ENCODE data around the gene ANTXRL.
"Not testable (repeated sequence)": the region's sequence is repeated elsewhere in the genome, so short reads cannot be mapped to it uniquely, and the experiment has no call there.

ANTXRL gene

DNA sequence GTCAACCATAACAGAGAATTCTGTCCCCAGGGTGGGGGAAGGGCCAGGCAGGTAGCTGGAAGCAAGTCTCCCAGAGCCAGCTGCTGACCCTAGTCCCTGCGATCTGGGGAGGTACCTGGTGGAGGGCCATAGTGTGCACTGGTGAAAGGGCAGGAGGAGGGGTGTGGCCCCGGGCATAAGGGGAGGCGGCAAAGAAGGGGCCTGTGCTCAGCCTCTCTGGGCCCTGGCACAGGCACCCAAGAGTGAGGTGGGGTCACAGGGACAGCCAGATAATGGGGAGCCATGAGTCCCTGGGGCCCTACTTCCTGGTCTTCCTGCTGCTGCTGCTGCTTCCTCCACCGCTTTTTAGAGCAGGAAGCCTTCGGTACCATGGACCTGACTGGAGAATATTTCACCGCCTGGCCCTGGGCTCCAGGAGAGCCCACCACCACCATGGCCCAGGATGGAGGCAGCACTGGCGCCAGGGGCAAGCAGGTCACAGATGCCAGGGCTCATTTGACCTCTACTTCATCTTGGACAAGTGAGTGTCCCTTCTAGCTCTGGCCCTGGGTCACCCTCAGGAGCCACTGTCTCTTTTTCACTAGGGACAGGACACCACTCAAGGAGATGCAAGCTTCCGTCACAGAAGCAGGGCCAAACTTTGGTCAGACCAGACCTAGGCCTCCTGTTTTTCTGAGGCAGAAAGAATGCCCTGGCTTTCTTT is at the start of gene ANTXRL:
TSS of gene ANTXRL (plus strand) at position 7 of the 703 bp plus-strand sequence. CDS start at position 273, 266 bp downstream.
- no peak for DNase-seq (ENCODE audit: low spot score)

DNA sequence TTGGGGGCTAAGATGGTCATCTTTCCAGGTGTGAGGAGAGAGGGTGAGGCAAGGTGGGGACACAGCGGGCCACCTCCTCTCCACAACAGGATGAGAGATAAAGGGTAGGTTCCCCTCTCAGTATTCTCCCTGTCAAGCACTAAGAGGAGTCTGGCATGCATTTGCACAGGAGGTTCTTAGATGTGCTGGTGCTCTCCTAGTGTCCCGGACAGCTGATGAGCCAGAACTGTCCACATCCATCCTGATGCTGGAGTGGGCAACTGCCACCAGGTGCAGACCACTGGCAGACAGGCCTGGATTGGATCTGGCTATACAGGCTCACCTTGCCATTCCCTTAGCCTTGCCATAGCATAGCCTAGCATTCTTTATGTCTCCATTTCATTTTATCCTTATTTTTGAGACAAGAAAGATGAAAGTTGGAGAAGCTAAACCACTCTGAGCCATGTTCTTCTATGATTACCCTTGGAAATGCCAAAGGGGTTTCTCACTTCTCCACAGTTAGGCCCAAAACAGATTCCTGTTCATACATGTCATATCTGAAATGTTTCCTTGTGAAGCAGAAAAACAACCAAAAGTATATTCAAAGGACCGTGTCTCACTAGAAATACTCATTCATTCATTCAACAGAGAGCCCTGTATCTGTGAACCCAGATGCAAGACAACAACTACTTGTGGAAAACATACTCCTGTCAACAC is 48.8 kb upstream of the ANTXRL start:
- DNase-seq (ENCODE audit: low spot score), result no peak

- no peak for DNase-seq (ENCODE audit: low spot score)
Measured at GRCh38 chr10:46239247-46239646, 47.5 kb upstream of the ANTXRL start.

GRCh38 chr10:46239993-46240683 is 46.7 kb upstream of the ANTXRL start:
- DNase-seq (ENCODE audit: low spot score), result no peak

DNA sequence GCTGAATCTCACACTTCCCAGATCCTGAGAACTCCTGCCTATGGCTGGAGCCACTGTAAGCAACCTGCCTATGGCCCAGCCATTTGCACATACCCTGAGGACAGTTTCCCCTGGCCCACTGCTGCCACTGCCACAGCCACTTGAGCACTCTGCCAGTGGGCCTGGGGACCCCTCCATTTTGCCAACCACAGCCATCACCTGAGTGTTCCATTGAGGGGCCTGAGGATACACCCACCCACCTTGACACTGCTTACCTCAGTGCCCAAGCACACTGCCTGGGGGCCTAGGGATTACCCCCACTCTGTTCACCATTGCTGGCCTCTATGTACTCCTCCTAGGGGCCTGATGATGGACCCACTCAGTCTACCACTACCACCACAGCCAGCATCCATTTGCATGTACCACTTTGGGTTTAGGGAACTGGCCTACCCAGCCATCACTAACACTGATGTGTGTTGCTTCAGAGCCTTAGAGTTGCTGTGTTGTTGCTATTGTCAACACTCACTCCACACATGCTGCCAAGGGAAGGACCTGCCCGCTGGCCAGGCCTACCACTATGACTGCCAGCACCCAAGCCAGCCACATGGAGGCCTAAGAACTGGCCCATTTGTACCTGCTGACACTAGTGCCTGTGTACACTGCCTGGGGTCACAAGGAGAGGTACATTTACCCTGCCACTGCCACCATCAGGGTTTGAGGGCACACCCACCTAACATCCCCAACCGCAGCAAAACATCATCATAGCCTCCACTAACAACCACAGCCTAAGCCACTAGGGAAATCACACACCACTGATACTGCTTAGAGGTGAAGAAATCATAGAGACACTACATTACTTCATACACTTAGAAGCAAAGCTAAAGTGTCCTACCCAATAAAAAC is 45.9 kb upstream of the ANTXRL start:
- no peak for DNase-seq (ENCODE audit: low spot score)

GRCh38 chr10:46245381-46245900 is 41.4 kb upstream of the ANTXRL start:
- no peak for DNase-seq (ENCODE audit: low spot score)

- DNase-seq (ENCODE audit: low spot score), result not testable (repeated sequence)
Measured at GRCh38 chr10:46246400-46247180, 40.2 kb upstream of the ANTXRL start.

DNA sequence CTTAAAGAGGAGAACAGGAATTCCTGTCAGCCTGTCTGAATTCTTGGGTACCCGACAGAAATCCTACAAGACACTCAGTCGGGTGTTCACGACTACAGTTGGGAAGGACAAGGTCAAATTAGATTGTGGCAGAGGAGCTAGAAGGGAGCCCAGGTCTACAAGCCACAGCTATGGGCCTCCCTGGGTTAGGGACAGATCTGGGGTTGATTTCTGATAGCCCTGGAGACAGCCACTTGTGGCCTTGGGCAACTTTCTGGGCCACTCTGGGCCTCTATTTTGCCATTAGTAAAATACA is 39.7 kb upstream of the ANTXRL start:
- no peak for DNase-seq (ENCODE audit: low spot score)

DNA sequence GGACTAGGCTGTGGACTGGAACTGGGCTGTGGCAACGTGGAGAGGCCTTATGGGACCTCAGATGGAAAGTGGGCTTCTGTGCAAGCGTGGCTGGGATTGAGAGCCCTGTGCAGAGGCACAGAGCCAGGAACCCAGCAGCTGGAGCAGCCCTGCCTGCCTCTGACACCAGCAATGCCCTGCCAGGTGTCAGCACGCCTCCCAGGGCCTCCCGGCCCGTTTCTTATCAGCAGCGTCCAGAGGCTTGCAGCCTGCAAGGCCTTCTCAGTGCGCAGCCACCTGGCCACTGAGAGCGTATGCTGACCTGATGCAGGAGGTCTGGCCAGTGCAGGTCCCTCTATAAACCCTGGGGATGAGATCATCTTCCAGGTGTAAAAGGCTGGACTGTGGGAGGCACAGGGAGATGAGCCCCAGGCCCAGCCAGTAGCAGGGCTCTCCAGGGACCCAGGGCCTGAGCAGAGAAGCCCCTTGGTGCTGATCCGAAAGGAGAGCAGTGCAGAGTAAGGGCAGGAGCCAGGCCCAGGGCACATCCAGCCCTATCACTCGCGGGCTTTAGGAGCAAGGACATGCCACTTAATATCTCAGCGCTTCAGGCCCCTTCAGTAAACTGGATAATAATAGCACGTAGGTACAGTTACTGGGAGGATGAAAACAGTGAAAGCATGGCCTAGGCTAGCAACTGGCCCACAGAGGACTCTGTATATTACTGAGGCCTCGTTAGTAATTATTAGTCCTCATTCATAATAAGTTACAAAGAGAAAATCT is 38.8 kb upstream of the ANTXRL start:
- DNase-seq (ENCODE audit: low spot score), result no peak

GRCh38 chr10:46248651-46249146 is 38.1 kb upstream of the ANTXRL start:
- DNase-seq (ENCODE audit: low spot score), result no peak

DNA sequence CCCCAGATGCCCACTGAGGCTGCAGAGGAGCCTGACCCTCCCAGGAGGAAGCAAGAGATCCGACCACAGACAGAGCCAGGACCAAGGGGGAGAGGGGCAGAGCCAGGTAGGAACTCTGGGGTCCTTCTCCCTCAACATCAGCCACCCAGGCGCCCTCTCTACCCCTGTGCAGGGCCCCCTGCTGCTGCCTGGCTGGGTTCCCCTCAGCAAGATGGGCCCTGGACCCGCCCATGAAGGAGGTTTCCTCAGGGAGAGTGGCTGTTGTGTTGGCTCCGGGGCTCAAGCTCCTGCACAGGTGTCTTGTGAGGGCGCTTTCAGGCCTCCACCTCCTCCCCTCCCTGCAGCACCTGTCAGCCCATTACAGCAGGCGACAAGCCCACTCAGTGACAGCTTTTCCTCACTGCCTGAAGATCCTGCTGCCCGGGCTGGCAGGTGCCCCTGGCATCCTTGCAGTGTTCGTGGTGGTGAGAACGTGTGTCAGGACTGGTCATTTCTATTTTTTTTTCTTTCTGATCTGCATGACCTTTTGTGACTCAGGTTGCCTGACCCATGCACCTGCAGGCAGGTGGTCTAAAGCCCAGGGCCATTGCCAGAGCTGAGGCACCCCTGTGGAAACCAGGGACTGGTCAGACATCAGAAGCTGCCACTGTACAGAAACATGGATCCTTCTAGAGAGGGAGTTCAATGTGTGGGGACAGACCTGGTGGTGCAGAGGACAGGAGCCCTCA is 37.0 kb upstream of the ANTXRL start:
- DNase-seq (ENCODE audit: low spot score), result not testable (repeated sequence)

DNA sequence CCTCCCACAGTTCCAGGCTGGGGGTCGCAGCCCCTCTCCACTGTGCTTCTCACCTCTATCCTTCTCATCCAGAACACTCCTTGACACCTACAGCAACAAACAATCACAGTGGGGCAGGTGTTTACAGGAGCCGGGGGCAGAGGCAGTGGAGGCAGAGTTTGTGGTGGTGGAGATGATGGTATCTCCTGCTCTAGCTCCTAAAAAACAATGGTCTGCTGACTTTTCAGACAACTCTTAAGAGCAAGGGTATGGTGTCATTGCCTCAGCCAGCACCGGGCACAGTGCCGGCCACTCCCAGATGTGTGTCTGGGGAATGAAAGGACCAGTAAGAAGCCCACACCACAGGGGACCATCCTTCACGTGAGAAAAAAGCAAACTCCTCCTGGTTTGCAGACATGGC is 36.3 kb upstream of the ANTXRL start:
- no peak for DNase-seq (ENCODE audit: low spot score)

GRCh38 chr10:46250898-46251856 is 35.6 kb upstream of the ANTXRL start:
- no peak for DNase-seq (ENCODE audit: low spot score)

GRCh38 chr10:46251857-46252847 is 34.6 kb upstream of the ANTXRL start:
- no peak for DNase-seq (ENCODE audit: low spot score)

GRCh38 chr10:46253076-46254006 is 33.5 kb upstream of the ANTXRL start:
- no peak for DNase-seq (ENCODE audit: low spot score)

DNA sequence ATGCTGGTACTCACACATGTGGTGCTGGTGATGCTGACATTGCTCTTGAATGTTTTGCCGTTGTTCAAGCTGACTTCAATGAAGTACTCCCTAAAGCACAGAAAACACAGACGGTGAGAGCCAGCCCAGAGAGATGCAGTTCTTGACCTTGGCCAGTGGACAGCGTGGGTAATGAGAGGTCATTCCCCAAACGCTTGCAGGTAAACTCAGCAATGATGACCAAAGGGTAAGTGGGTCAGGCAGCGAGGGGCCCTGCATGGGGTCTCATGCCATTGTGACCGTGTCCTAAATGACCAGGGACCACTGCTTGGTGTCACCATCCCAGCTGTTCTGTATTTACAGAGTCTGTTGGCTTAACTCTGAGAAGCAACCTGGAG is 32.8 kb upstream of the ANTXRL start:
- no peak for DNase-seq (ENCODE audit: low spot score)
